Left cardiac atrium (tissue), 4 donors: ENCODE results near the gene CBY1. TPM values are rescaled to one million over a fixed set of nuclear protein-coding genes. Genes with fewer than 3 reads are reported as not detected.
"Not testable (repeated sequence)": the region's sequence is repeated elsewhere in the genome, so short reads cannot be mapped to it uniquely, and the experiment has no call there.

ENCODE experiments used
- ATAC-seq, 2 donors: fragments of 200-7000 bp; cut with Tn5 transposase; one replicate each; pipeline ENCODE4 v1.9.1; 2020; ENCODE audit warnings: mild to moderate bottlenecking in 2 of 2, moderate library complexity in 2 of 2
- DNase-seq: peaks from one replicate; pipeline ENCODE4 v3.0.0-alpha.2; 2020
- intact Hi-C, 2 donors: fragments of 100-400 bp; cut with DNase I; formaldehyde crosslinking; loops; one replicate each; pipeline versions ENCODE4 v1.14.1 to v1.15.1; 2022 to 2023
- total RNA-seq, 2 donors: library from RNA; stranded (reverse); fragmentation: NEBNext Ultra II Directional; extraction: Animal tissue kit (Norgen Biotek cat#: 25700); gene quantifications; one replicate each; pipeline ENCODE4 v1.2.1, GENCODE V29; 2021
- donor health status: DM: no; HTN: yes; CAD: no.
- donor health status: DM: no; HTN: yes; CAD: no; lungs with severe emphysema.
- donor health status: DM: yes; HTN: yes; CAD: no.
- donor health status: Dilated cardiomyopathy.

The CBY1 gene
- total RNA-seq, 2 donors from 2014 or later: 36.0 to 39.1 TPM

DNA sequence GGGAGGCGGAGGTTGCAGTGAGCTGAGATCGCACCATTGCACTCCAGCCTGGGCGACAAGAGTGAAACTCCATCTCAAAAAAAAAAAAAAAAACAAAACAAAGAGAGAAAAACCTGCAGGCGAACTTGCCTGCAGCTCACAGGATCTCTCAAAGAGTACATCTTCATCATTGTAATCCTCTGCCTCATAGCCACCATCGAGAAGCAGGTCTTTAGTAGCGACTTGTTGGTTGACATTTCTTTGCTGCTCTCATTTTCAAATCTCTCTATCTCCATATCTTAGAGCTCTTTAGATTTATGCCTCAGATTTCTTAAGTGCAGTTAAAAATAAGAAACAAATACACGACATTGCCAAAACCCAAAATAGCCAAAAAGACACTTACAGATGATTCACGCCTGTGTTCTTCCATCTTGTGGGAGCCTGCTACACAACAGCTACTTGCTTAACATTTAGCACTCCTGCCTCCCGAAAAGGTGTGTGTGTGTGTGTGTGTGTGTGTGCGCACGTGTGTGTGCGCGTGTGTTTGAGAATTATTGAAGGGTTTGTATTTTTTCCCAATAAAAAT is 14.9 kb upstream of the CBY1 start:
- ATAC-seq (no peak), DNase-seq (no peak)
- intact Hi-C loops: no loop called here

GRCh38 chr22:38644245-38644644 is 12.2 kb upstream of the CBY1 start:
- intact Hi-C loops, DNase-seq: not testable (repeated sequence)
- peak; percentile 68 to 87 for ATAC-seq

DNA sequence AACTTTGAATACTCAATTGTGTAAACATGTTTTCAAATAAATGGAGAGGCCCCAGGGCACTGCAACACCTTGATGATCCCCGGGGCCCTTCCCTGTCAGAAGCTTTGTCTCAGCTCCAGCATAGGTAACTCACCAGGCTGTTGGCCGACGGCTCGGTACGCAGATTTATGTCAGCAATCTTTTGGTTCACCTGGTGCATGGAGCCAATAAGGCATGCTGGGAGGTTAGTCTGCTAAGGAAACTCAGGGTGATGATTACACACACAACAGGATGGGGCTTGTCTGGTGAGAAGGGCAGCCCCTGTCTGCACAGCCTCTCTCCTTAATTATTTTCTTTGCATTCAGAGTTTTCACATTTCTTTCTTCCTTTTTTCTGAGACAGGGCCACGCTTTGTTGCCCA is 11.0 kb upstream of the CBY1 start:
- no peak for DNase-seq
- ATAC-seq: no peak
- intact Hi-C loops: no loop called here

- intact Hi-C loops: no loop called here
- ATAC-seq (no peak), DNase-seq (no peak)
Measured at GRCh38 chr22:38649841-38650522, 6.5 kb upstream of the CBY1 start.

DNA sequence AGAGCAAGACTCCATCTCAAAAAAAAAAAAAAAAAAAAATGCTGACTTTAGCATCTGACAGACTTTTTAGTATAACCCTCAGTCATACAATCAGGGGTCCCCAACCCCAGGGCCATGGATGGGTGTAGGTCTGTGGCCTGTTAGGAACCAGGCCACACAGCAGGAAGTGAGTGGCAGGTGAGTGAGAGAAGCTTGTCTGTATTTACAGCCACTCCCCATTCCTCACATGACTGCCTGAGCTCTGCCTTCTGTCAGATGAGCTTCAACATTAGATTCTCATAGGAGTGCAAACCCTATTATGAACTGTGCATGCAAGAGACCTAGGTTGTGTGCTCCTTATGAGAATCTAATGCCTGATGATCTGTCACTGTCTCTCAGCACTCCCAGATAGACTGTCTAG is 3.6 kb upstream of the CBY1 start:
- intact Hi-C loops: no loop called here
- DNase-seq: no peak
- ATAC-seq: no peak

- intact Hi-C loops: no loop called here
- no peak for DNase-seq
- no peak for ATAC-seq
Measured at GRCh38 chr22:38653741-38654140, 2.7 kb upstream of the CBY1 start.

GRCh38 chr22:38655519-38656255 is 751 bp upstream of the CBY1 start:
- intact Hi-C loops: no loop called here

DNA sequence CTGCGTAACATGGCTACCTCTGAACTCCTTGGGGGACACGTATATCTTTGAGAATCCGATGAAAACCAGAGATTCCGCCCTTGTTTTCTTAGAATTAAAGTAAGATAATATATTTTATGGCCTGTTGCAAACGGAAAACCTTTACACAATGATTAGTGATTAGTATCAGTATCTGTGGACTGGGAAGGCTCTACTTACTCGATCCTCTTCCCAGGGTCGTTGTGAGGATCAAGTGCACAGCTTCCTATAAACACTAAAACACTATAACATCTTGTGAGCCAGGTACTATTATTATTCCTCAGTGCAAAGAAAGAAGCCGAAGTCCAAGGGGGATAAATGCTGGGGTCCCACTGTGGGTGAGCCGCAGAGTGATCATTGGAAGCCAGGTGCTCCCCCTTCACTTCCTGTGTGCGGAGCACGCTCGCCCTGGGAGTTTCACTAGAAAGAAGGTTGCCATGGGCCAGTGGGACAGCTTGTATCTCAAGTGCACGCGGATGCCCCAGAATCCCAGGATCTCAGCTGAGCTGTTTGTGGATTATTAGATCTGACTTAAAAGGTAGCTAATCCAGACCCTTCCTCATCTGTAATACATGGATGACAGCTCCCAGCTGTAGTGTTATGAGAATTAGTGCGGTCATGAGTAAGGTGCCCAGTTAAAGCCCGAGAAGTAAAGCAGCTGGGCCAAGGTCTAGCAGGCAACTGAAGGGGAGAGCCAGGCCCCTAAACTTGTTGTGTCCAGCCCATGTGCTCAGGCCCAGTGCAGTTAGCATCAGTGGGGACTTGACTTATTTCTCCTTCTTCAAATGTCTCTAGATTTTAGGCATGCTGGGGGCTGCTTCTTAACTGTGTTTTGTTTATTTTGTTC is 839 bp downstream of the CBY1 start:
- DNase-seq (no peak), ATAC-seq (peak in 1 of 2 donors; percentile 5)
- intact Hi-C loops: no loop called here

More at GRCh38 chr22:38655519-38656255, 751 bp upstream of the CBY1 start:
- no peak for DNase-seq
- ATAC-seq: peak in 1 of 2 donors; percentile 4

DNA sequence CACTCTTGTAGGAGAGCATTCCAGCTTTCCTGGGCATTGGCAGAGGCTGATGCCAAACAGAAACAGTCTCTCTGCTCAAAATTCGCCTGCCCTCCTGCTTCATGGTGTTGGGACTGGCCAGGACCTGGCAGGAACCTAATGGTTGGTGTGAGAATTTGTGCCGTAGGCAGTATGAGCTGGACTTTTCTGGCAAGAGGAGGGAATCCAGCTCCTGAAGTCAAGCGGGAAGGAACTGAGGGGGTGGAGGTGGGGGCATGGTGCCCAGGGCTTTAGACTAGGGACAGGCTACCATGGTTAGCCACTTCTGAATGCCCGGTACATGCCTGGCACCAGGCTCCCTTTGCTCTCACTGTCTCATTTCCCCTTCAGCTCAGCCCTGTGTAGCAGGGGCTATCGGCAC is 18.4 kb downstream of the CBY1 start:
- ATAC-seq: no peak
- DNase-seq: no peak
- intact Hi-C loops: no loop called here

- ATAC-seq (no peak), DNase-seq (no peak)
- intact Hi-C loops: no loop called here
Measured at GRCh38 chr22:38675833-38676232, 19.4 kb downstream of the CBY1 start.

DNA sequence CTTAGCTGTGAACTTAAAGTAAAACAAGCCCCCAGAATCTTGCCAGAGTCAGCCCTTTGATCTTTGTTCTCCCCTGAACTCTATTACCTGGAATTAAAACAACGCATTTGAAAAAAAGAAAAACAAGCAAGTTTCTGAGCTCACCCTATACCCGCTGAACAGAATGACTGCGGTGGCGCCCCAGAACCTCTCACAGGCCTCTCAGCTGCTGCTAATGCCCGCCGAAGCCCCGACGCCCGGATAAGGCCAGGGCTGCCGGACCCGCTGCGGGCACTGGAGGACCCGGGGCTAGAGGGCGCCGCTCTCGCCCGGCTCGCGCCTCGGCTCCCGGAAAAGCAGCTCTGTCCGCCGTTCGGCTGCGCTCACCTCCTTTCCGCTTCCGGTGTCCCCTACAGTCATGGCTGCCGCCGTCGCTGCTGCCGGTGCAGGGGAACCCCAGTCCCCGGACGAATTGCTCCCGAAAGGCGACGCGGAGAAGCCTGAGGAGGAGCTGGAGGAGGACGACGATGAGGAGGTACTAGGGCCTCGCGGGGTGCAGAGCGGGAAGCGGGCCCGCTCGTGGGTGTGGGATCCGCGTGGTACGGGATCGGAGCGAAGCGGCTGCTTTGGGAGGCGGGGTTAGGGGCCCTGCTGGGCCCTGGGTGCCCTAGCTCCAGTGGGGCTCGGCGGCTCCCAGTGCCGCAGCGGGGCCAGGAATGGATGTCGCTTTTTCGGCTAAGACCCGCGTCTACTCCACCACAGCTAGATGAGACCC is 25.3 kb downstream of the CBY1 start, which contains the start of gene TOMM22:
Gene TOMM22 (plus strand): TSS at position 376 of the 754 bp plus-strand sequence. CDS start 22 bp downstream, at position 398.
- intact Hi-C loops: no loop called here
- ATAC-seq: peak; percentile 99 to 100
- DNase-seq: peak; percentile 92

DNA sequence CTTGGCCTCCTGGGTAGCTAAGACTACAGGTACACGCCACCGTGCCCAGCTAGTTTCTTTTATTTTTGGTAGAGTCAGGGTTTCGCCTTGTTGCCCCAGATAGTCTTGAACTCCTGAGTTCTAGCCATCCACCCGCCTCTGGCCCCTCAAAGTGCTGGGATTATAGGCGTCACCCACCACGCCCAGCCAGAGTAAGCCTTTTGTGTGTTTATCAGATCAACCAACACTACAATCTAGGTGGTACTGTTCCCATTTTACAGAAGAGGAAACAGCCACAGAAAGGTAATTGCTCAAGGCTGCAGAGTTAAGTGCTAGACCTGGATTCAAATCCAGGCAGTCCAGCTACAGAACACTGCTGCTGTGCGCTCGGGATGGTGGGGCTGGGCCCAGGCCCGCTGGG is 28.5 kb downstream of the CBY1 start:
- intact Hi-C loops: no loop called here
- no peak for ATAC-seq
- DNase-seq: no peak

GRCh38 chr22:38685761-38686160 is 29.3 kb downstream of the CBY1 start:
- ATAC-seq (no peak), DNase-seq (no peak)
- intact Hi-C loops: no loop called here

DNA sequence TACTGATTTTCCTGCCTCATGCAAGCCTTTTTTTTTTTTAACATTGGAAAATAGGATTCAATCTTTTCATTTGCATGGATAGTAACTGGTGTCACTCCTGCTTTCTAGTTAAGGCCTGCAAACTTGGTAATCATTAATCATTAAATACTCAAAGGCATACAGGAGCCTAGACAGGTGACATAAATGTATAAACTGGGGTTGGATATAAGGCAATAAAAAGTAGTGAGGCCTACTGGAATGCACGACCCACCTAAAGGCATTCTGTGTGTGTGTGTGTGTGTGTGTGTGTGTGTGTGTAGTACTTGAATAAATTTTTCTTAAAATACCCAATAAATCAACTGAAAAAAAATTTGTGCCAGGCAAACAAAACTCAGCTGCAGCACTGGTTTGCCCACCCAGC is 33.2 kb downstream of the CBY1 start:
- intact Hi-C loops: no loop called here
- no peak for ATAC-seq
- no peak for DNase-seq

GRCh38 chr22:38694049-38694448 is 37.6 kb downstream of the CBY1 start:
- ATAC-seq (no peak), DNase-seq (no peak)
- intact Hi-C loops: no loop called here

GRCh38 chr22:38694940-38695339 is 38.5 kb downstream of the CBY1 start:
- intact Hi-C loops: no loop called here
- DNase-seq (no peak), ATAC-seq (no peak)

DNA sequence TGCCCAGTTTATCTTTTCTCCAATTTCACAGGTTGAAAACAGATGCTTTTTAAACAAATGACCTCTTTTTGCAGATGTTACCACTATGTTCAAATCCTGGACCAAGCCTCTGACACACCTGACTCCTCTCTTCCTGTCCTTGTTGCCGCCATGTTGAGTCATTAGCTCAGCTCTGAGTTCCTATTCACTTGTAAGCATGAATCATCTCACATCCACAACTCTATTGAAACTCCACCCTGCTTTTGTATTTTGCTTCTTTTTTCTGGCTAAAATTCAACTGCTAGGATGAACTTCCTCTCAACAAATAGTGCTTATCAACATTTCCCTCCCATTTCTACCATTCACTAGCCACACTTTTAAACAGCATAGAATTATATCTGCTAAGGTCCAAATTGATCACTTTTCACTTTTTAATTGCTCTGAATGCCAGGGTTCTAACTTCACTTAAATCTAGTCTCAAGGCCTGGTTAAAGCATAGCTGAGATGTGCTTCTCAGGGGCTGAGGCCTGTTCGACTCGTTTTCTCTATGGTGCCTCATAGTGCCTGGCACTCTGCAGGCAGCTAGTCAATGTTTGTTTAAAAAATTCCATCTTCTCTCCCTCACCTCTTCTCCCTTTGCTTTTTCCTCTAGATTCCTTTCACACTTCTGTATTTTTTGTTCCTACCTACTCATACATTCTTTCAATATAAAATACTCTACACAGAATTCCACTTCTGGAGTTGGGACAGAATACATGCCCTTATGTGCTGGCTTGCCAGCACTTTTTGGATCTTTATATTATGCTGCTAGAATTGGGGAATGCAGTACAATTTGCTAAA is 40.4 kb downstream of the CBY1 start:
- intact Hi-C loops: no loop called here
- peak in 1 of 2 donors; percentile 36 for ATAC-seq

More for the DNA sequence above, 40.4 kb downstream of the CBY1 start:
- no peak for DNase-seq
